ENCODE results near the gene CD79B.

The CD79B gene

DNA sequence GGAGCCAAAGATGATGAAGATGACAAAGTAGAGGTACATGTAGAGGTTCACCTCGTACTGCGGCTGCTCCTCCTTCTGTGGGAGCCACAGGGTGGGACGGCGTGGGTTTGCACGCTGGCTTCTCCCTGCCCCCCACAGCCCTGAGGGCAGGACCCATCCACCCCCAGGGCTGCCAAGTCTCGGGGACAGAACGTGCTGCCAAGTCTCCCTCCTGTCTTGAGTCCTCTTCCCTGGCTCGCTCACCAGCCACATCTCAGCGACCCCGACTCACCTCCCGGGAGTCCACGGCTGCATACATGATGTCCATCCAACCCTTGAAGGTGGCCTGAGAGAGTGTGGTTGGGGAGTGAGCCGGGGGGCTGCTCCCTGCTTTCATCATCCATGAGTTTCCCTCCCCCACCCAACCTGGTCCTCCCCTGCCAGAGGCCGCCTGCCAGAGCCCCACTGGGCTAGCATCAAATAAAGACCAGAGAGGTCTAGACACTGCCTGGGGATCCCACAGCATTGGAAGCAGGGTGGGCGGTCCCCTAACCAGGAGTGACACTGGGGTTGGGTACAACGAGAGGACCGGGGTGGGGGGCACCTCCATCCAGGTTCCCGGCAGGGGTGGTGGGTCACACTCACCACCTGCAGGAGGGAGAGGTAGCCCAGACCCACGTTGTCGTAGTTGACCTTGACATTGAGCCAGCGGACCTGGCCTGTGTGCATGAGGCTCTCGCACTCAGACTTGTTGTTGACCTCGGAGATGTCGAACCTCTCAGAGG lies 12.8 kb upstream of the CD79B start:
- Histone ChIP-seq H3K36me3 (ENCODE audit: control insufficient read depth in 5 of 5, insufficient read depth in 5 of 5, low read length in 5 of 5) (peaks cover 0 to 71% (median 50%) of the 10 kb centered on the region in 5 donors), H3K27me3 (ENCODE audit: control insufficient read depth in 5 of 5, insufficient read depth in 4 of 5, low read length in 5 of 5) (peaks cover 0 to 8% (median 3%) of the 10 kb centered on the region in 5 donors), H3K27ac (ENCODE audit: low read depth, low read length) (no peak overlapping the region), H3K4me3 (ENCODE audit: low read depth in 1 of 5, low read length in 5 of 5) (no peak overlapping the region), H3K9me3 (ENCODE audit: control insufficient read depth in 5 of 5, low read length in 5 of 5) (no peaks in the 10 kb centered on the region), H3K4me1 (ENCODE audit: control insufficient read depth in 5 of 5, insufficient read depth in 5 of 5, low read length in 5 of 5) (peaks cover 0 to 15% (median 4%) of the 10 kb centered on the region in 5 donors), H3K9ac (ENCODE audit: low read length in 5 of 5) (no peak overlapping the region)

DNA sequence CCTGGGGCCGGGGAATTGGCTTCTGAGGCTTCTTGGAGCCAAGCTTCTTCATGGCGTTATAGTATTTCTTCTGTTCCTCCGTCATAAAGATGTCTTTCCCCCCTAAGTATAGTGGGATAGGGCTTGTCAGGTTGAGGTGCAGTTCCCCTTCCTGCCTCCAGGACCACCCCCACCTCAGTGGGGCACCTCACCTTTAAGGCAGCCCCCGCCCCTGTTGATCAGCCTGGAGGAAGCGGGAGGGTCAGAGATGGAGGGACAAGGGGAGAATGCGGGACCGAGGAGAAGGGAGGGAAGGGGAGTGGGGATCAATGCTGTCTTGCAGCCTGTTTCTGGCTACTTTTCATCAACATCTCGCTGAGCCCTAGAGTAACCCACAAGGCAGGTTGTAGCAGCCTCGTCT lies 11.6 kb upstream of the CD79B start:
- H3K27ac ChIP-seq (ENCODE audit: low read depth, low read length) = no peak overlapping the region
- no peak overlapping the region for H3K4me3 ChIP-seq (ENCODE audit: low read depth in 1 of 5, low read length in 5 of 5)
- H3K27me3 ChIP-seq (ENCODE audit: control insufficient read depth in 5 of 5, insufficient read depth in 4 of 5, low read length in 5 of 5) = peaks cover 0 to 3% (median 0%) of the 10 kb centered on the region in 5 donors
- H3K9ac ChIP-seq (ENCODE audit: low read length in 5 of 5) = no peak overlapping the region
- H3K4me1 ChIP-seq (ENCODE audit: control insufficient read depth in 5 of 5, insufficient read depth in 5 of 5, low read length in 5 of 5) = peaks cover 0 to 23% (median 5%) of the 10 kb centered on the region in 5 donors
- peaks cover 0 to 75% (median 45%) of the 10 kb centered on the region in 5 donors for H3K36me3 ChIP-seq (ENCODE audit: control insufficient read depth in 5 of 5, insufficient read depth in 5 of 5, low read length in 5 of 5)
- H3K9me3 ChIP-seq (ENCODE audit: control insufficient read depth in 5 of 5, low read length in 5 of 5) = no peaks in the 10 kb centered on the region

DNA sequence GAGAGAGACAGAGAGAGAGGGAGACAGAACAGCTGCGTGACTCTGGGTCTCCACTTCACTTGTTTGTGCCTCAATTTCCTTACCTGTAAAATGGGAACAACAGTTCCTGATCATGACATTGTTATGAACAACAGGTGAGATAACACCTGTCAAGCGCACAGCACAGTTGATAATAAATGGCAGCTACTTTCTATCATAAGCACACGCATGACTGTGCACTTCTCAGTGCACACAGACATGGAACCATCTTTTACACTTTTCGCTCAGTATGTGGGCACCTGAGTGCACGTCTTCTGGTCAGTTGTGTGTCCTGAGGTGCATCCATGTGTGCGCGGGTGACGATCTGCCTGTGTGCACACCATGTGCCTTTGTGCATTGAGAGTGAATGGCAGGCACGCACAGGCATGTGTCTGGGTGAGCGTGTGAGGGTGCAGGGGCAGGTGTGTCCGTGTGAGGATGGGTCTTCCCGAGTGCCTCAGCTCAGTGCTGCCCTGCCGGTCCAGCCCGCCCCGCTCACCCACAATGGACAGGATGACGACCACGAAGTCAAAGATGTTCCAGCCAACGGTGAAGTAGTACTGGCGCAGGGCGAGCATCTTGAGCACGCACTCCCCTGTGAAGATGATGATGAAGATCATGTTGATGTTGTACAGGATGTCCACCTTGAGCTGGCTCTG lies 10.3 kb upstream of the CD79B start:
- Histone ChIP-seq H3K9ac (ENCODE audit: low read length in 5 of 5) (no peak overlapping the region), H3K9me3 (ENCODE audit: control insufficient read depth in 5 of 5, low read length in 5 of 5) (no peaks in the 10 kb centered on the region), H3K27ac (ENCODE audit: low read depth, low read length) (no peak overlapping the region), H3K36me3 (ENCODE audit: control insufficient read depth in 5 of 5, insufficient read depth in 5 of 5, low read length in 5 of 5) (peaks cover 0 to 66% (median 40%) of the 10 kb centered on the region in 5 donors), H3K4me1 (ENCODE audit: control insufficient read depth in 5 of 5, insufficient read depth in 5 of 5, low read length in 5 of 5) (peaks cover 0 to 30% (median 5%) of the 10 kb centered on the region in 5 donors), H3K27me3 (ENCODE audit: control insufficient read depth in 5 of 5, insufficient read depth in 4 of 5, low read length in 5 of 5) (peaks cover 0 to 3% (median 0%) of the 10 kb centered on the region in 5 donors), H3K4me3 (ENCODE audit: low read depth in 1 of 5, low read length in 5 of 5) (no peak overlapping the region)

- Histone ChIP-seq H3K36me3 (ENCODE audit: control insufficient read depth in 5 of 5, insufficient read depth in 5 of 5, low read length in 5 of 5) (peaks cover 0 to 66% (median 40%) of the 10 kb centered on the region in 5 donors), H3K9me3 (ENCODE audit: control insufficient read depth in 5 of 5, low read length in 5 of 5) (no peaks in the 10 kb centered on the region), H3K9ac (ENCODE audit: low read length in 5 of 5) (no peak overlapping the region), H3K27ac (ENCODE audit: low read depth, low read length) (no peak overlapping the region), H3K4me3 (ENCODE audit: low read depth in 1 of 5, low read length in 5 of 5) (no peak overlapping the region), H3K4me1 (ENCODE audit: control insufficient read depth in 5 of 5, insufficient read depth in 5 of 5, low read length in 5 of 5) (peaks cover 0 to 26% (median 4%) of the 10 kb centered on the region in 5 donors), H3K27me3 (ENCODE audit: control insufficient read depth in 5 of 5, insufficient read depth in 4 of 5, low read length in 5 of 5) (no peaks in the 10 kb centered on the region)
Observed at GRCh38 chr17:63941751-63942150, 9.6 kb upstream of the CD79B start.

GRCh38 chr17:63941162-63941561 lies 9.0 kb upstream of the CD79B start:
- H3K9ac ChIP-seq (ENCODE audit: low read length in 5 of 5) = no peak overlapping the region
- H3K4me1 ChIP-seq (ENCODE audit: control insufficient read depth in 5 of 5, insufficient read depth in 5 of 5, low read length in 5 of 5) = peaks cover 0 to 21% (median 0%) of the 10 kb centered on the region in 5 donors
- H3K4me3 ChIP-seq (ENCODE audit: low read depth in 1 of 5, low read length in 5 of 5) = no peak overlapping the region
- peaks cover 0 to 63% (median 40%) of the 10 kb centered on the region in 5 donors for H3K36me3 ChIP-seq (ENCODE audit: control insufficient read depth in 5 of 5, insufficient read depth in 5 of 5, low read length in 5 of 5)
- H3K27me3 ChIP-seq (ENCODE audit: control insufficient read depth in 5 of 5, insufficient read depth in 4 of 5, low read length in 5 of 5) = no peaks in the 10 kb centered on the region
- H3K27ac ChIP-seq (ENCODE audit: low read depth, low read length) = no peak overlapping the region
- no peaks in the 10 kb centered on the region for H3K9me3 ChIP-seq (ENCODE audit: control insufficient read depth in 5 of 5, low read length in 5 of 5)

DNA sequence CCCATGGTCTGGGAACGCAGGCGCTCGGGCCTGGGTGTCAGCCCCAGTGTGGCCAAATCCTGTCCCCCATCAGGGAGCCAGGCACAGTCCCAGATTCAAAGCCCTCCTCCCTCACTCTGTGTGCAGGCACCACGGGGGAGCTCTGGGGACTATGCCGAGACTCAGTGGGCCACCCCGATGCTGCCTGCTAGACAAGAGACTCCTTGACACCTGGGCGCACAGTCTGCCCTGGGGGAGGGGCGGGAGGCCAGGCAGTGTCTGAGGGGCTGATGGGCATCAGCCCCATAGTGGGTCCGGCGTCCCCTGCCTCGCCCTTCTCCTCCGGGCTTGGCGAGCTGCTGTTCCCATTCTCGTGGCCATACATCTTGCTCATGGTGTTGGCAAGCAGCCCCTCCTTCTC lies 8.5 kb upstream of the CD79B start:
- Histone ChIP-seq H3K36me3 (ENCODE audit: control insufficient read depth in 5 of 5, insufficient read depth in 5 of 5, low read length in 5 of 5) (peaks cover 0 to 63% (median 39%) of the 10 kb centered on the region in 5 donors), H3K9ac (ENCODE audit: low read length in 5 of 5) (no peak overlapping the region), H3K9me3 (ENCODE audit: control insufficient read depth in 5 of 5, low read length in 5 of 5) (no peaks in the 10 kb centered on the region), H3K4me3 (ENCODE audit: low read depth in 1 of 5, low read length in 5 of 5) (no peak overlapping the region), H3K27me3 (ENCODE audit: control insufficient read depth in 5 of 5, insufficient read depth in 4 of 5, low read length in 5 of 5) (no peaks in the 10 kb centered on the region), H3K27ac (ENCODE audit: low read depth, low read length) (no peak overlapping the region), H3K4me1 (ENCODE audit: control insufficient read depth in 5 of 5, insufficient read depth in 5 of 5, low read length in 5 of 5) (peaks cover 0 to 19% (median 0%) of the 10 kb centered on the region in 5 donors)

- Histone ChIP-seq H3K4me1 (ENCODE audit: control insufficient read depth in 5 of 5, insufficient read depth in 5 of 5, low read length in 5 of 5) (peaks cover 0 to 19% (median 0%) of the 10 kb centered on the region in 5 donors), H3K27me3 (ENCODE audit: control insufficient read depth in 5 of 5, insufficient read depth in 4 of 5, low read length in 5 of 5) (no peaks in the 10 kb centered on the region), H3K9ac (ENCODE audit: low read length in 5 of 5) (no peak overlapping the region), H3K27ac (ENCODE audit: low read depth, low read length) (no peak overlapping the region), H3K36me3 (ENCODE audit: control insufficient read depth in 5 of 5, insufficient read depth in 5 of 5, low read length in 5 of 5) (peaks cover 0 to 57% (median 32%) of the 10 kb centered on the region in 5 donors), H3K4me3 (ENCODE audit: low read depth in 1 of 5, low read length in 5 of 5) (no peak overlapping the region), H3K9me3 (ENCODE audit: control insufficient read depth in 5 of 5, low read length in 5 of 5) (no peaks in the 10 kb centered on the region)
Observed at GRCh38 chr17:63939884-63940283, 7.8 kb upstream of the CD79B start.

- H3K4me3 ChIP-seq (ENCODE audit: low read depth in 1 of 5, low read length in 5 of 5) = no peak overlapping the region
- H3K4me1 ChIP-seq (ENCODE audit: control insufficient read depth in 5 of 5, insufficient read depth in 5 of 5, low read length in 5 of 5) = peaks cover 0 to 19% (median 0%) of the 10 kb centered on the region in 5 donors
- H3K27me3 ChIP-seq (ENCODE audit: control insufficient read depth in 5 of 5, insufficient read depth in 4 of 5, low read length in 5 of 5) = peaks cover 0 to 3% (median 0%) of the 10 kb centered on the region in 5 donors
- peaks cover 0 to 52% (median 28%) of the 10 kb centered on the region in 5 donors for H3K36me3 ChIP-seq (ENCODE audit: control insufficient read depth in 5 of 5, insufficient read depth in 5 of 5, low read length in 5 of 5)
- no peak overlapping the region for H3K27ac ChIP-seq (ENCODE audit: low read depth, low read length)
- H3K9ac ChIP-seq (ENCODE audit: low read length in 5 of 5) = no peak overlapping the region
- H3K9me3 ChIP-seq (ENCODE audit: control insufficient read depth in 5 of 5, low read length in 5 of 5) = no peaks in the 10 kb centered on the region
Observed at GRCh38 chr17:63939401-63939800, 7.3 kb upstream of the CD79B start.

DNA sequence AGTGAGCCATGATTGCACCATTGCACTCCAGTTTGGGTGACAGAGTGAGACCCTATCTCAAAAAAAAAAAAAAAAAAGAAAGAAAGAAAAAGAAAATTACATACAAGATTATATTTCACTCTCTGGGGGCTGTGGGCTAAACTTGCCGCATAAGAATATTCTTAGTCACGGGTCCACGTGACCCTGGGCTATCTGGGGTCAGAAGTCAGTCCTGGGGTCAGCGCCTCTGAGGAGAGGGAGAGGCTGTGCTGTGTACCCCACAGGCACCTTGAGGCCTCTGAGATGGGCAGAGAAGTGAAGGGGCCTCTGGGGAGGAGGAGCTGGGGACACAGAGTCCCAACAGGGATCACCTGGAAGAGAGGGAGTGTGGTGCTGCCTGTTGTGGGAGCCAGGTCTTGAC lies 5.8 kb upstream of the CD79B start:
- no peak overlapping the region for H3K9ac ChIP-seq (ENCODE audit: low read length in 5 of 5)
- H3K4me3 ChIP-seq (ENCODE audit: low read depth in 1 of 5, low read length in 5 of 5) = no peak overlapping the region
- H3K27ac ChIP-seq (ENCODE audit: low read depth, low read length) = no peak overlapping the region
- H3K4me1 ChIP-seq (ENCODE audit: control insufficient read depth in 5 of 5, insufficient read depth in 5 of 5, low read length in 5 of 5) = peaks cover 0 to 19% (median 0%) of the 10 kb centered on the region in 5 donors
- no peaks in the 10 kb centered on the region for H3K9me3 ChIP-seq (ENCODE audit: control insufficient read depth in 5 of 5, low read length in 5 of 5)
- peaks cover 0 to 4% (median 0%) of the 10 kb centered on the region in 5 donors for H3K27me3 ChIP-seq (ENCODE audit: control insufficient read depth in 5 of 5, insufficient read depth in 4 of 5, low read length in 5 of 5)
- H3K36me3 ChIP-seq (ENCODE audit: control insufficient read depth in 5 of 5, insufficient read depth in 5 of 5, low read length in 5 of 5) = peaks cover 0 to 38% (median 19%) of the 10 kb centered on the region in 5 donors

DNA sequence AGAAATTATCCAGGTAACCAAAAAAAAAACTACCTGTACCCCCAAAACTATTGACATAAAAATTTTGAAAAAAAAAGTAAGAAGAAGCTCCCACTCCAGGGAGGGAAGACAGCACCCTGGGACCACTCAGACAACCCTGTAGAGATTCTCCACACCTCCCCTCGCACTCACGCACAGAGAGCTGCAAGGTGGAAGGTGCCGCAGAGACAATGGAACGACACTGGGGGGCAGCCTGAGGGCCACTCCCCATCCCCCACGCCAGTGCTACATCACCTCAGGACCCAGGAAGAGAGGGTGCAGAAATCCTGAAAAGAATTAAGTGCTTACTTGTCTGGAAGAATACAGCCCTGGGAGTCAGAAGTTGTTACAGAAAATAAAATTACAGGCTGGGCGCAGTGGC lies 5.2 kb upstream of the CD79B start:
- Histone ChIP-seq H3K27ac (ENCODE audit: low read depth, low read length) (no peak overlapping the region), H3K4me3 (ENCODE audit: low read depth in 1 of 5, low read length in 5 of 5) (no peak overlapping the region), H3K36me3 (ENCODE audit: control insufficient read depth in 5 of 5, insufficient read depth in 5 of 5, low read length in 5 of 5) (peaks cover 0 to 32% (median 13%) of the 10 kb centered on the region in 5 donors), H3K9me3 (ENCODE audit: control insufficient read depth in 5 of 5, low read length in 5 of 5) (no peaks in the 10 kb centered on the region), H3K9ac (ENCODE audit: low read length in 5 of 5) (no peak overlapping the region), H3K27me3 (ENCODE audit: control insufficient read depth in 5 of 5, insufficient read depth in 4 of 5, low read length in 5 of 5) (peaks cover 0 to 4% (median 0%) of the 10 kb centered on the region in 5 donors), H3K4me1 (ENCODE audit: control insufficient read depth in 5 of 5, insufficient read depth in 5 of 5, low read length in 5 of 5) (peaks cover 0 to 22% (median 2%) of the 10 kb centered on the region in 5 donors)
